ENCODE results near the gene DOP1A. TPM values are rescaled to one million over a fixed set of nuclear protein-coding genes. Genes with fewer than 3 reads are reported as not detected.

DOP1A gene
- total RNA-seq, 4 donors from 2014 or later: 32.8 to 48.1 (median 36.0) TPM

DNA sequence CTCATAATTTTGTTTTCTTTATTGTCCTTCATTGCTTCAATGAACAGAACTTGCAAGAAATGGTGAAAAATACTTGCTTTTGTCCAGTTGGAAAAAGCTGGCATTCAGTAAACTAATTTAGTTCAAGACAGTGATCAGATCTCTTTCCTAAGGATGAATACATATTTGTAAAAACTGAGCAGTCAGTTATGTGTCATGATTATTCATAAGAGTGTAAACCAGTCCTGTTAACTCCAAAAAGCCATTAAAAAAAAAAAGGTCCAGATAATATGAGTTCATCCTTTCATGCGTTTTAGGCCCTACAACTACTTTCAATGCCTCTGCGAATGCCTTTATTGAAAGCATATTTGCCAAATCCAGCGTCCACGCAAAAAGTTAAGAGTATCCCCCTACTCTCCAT is 125.0 kb downstream of the DOP1A start:
- Histone ChIP-seq H3K36me3 (peaks cover 0 to 35% of the 10 kb centered on the region in 2 donors), H3K27me3 (no peaks in the 10 kb centered on the region), H3K4me3 (peak overlapping the region; percentile 52 to 71), H3K9me3 (no peaks in the 10 kb centered on the region), H3K4me1 (peaks cover 0 to 37% (median 4%) of the 10 kb centered on the region in 3 donors), H3K27ac (peak overlapping the region in 3 of 4 donors; percentile 83 to 91 (median 90))
- no peak for ATAC-seq
- TF ChIP-seq CTCF (IDR thresholded peaks at IDR 0.05): no peak
- WGBS, 2 donors (ENCODE audit: low coverage in 1 of 2): 0% methylated on average over 4 of the region's 4 CpGs

DNA sequence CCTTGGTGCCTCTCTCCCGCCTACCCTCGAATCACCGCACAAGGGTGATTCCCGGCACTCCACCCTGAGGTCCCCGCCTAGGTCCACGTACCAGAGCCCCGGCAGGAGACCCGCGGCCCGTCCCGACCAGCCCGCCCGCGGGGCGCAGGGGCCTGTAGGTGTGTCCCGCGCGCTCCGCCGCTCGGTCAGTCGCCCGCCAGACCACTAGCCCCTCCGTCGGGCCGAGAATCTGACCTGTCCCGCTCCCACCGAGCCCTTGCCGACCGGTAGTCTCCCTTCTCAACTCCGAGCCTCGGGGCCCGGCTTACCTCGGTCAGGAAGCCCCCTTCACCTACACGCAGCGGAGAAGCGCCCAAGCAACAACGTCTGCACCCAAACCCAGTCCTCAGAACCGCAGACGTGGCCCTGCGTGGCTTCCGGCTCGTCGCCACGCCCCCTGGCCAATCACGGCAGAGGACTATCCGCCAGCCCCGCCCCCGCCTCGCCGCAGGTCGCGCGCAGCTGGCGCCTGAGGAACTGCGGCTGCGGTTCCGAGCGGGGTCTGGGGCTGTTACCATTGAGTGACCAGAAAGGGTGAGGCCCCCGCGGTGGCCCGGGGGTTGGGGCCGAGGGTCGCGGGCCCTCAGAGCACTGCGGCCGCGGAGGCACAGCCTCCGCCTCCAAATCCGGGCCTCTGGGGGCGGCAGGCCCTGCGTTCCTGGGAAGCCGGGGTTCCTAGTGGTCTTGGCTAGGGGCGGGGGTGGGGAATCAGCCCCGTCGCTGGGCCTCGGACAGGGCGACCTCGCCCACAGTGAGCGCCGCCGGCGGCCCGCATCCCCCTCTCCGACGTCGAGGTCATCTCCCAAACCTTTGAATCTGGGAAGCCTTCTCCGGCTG is 125.6 kb downstream of the DOP1A start, which contains the start of the genes PGM3 and RWDD2A:
PGM3 (minus strand) TSS at position 395 of the 876 bp plus-strand sequence. CDS start 2,253 bp downstream, outside the sequence.
RWDD2A (plus strand) TSS at position 487 of the 876 bp plus-strand sequence. CDS start 1,095 bp downstream, outside the sequence.
- peak; percentile 98 for ATAC-seq
- Histone ChIP-seq H3K4me1 (peaks cover 0 to 37% (median 4%) of the 10 kb centered on the region in 3 donors), H3K27me3 (no peaks in the 10 kb centered on the region), H3K4me3 (peak within 1 kb of the TSS; percentile 52 to 71), H3K36me3 (peaks cover 0 to 35% of the 10 kb centered on the region in 2 donors), H3K27ac (peak within 1 kb of the TSS; percentile 26 to 91 (median 86)), H3K9me3 (no peaks in the 10 kb centered on the region)
- TF ChIP-seq EP300 (IDR thresholded peaks at IDR 0.05) (no peak), POLR2AphosphoS5 (IDR thresholded peaks at IDR 0.05) (peak; percentile 89), CTCF (IDR thresholded peaks at IDR 0.05) (peak in 1 of 4 experiments; percentile 27), POLR2A (IDR thresholded peaks at IDR 0.05) (peak; percentile 76)
- 0% methylated on average over 6 of the region's 88 CpGs for WGBS, 2 donors (ENCODE audit: low coverage in 1 of 2)

- H3K36me3 ChIP-seq: peaks cover 0 to 27% of the 10 kb centered on the region in 2 donors
- WGBS, 2 donors (ENCODE audit: low coverage in 1 of 2): 0 to 9% methylated on average over 4 to 8 of the region's 44 CpGs
- H3K9me3 ChIP-seq: no peaks in the 10 kb centered on the region
- peak; percentile 48 for ATAC-seq
- peak overlapping the region; percentile 26 to 91 (median 86) for H3K27ac ChIP-seq
- no peak for TF ChIP-seq EP300 (IDR thresholded peaks at IDR 0.05)
- TF ChIP-seq CTCF (IDR thresholded peaks at IDR 0.05): no peak
- no peak for TF ChIP-seq POLR2AphosphoS5 (IDR thresholded peaks at IDR 0.05)
- TF ChIP-seq POLR2A (IDR thresholded peaks at IDR 0.05): no peak
- peak overlapping the region; percentile 52 to 71 for H3K4me3 ChIP-seq
- H3K4me1 ChIP-seq: peaks cover 0 to 37% (median 4%) of the 10 kb centered on the region in 3 donors
- no peaks in the 10 kb centered on the region for H3K27me3 ChIP-seq
Observed at GRCh38 chr6:83193747-83194566, 126.5 kb downstream of the DOP1A start.

- ATAC-seq: no peak
- TF ChIP-seq EP300 (IDR thresholded peaks at IDR 0.05) (no peak), POLR2A (IDR thresholded peaks at IDR 0.05) (no peak), CTCF (IDR thresholded peaks at IDR 0.05) (no peak), POLR2AphosphoS5 (IDR thresholded peaks at IDR 0.05) (no peak)
- Histone ChIP-seq H3K27me3 (no peaks in the 10 kb centered on the region), H3K4me3 (no peak overlapping the region), H3K4me1 (peaks cover 0 to 15% (median 0%) of the 10 kb centered on the region in 3 donors), H3K27ac (no peak overlapping the region), H3K9me3 (no peaks in the 10 kb centered on the region), H3K36me3 (peaks cover 0 to 24% of the 10 kb centered on the region in 2 donors)
- WGBS, 2 donors (ENCODE audit: low coverage in 1 of 2): 85 to 100% methylated on average over 2 to 4 of the region's 4 CpGs
Observed at GRCh38 chr6:83198486-83199172, 131.2 kb downstream of the DOP1A start.

Measured in gastroesophageal sphincter (tissue), 4 donors.